ENCODE results near the gene CACNA1C.
"Not testable (repeated sequence)": the region's sequence is repeated elsewhere in the genome, so short reads cannot be mapped to it uniquely, and the experiment has no call there.

CACNA1C gene

DNA sequence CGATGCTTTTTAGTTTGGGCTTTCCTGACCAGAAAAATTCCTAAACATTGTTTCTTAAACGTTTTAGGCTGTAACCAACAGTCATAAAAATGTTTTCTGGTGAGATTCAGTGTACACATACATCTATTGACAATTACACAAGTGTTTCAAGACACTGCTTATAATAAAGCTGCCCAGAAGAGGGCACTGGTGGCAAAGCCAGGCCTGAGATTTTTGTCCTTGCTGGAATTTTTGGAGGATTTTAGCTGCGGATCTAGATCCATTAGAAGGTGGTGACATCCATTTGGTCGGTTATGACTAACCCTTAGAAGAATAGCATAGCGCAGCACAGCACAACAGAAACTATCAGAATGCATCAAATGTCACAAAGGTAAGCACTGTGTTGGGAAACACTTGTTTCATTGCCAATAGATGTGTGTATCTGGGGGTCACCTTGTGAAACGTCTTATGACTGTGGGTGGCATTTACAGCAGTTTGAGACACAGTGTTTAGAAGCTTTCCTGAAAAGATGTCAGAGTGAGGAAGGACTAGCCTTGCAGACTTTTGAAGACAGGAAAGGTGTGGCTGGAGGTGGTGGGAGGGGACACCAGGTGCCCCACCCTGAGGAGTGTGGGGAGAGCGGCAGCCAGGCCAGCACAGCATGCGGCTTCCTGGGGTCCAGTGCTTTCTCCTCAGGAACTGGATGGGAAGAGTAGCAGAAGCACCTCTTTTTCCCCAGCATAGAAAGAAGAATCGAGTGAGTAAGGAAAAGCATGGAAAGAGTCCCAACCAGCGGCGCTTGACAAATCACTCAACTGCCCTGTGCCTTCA, 687.2 kb downstream of the CACNA1C start:
- no peak for ATAC-seq (ENCODE audit: low read depth)
- TF ChIP-seq, protein P1, sequence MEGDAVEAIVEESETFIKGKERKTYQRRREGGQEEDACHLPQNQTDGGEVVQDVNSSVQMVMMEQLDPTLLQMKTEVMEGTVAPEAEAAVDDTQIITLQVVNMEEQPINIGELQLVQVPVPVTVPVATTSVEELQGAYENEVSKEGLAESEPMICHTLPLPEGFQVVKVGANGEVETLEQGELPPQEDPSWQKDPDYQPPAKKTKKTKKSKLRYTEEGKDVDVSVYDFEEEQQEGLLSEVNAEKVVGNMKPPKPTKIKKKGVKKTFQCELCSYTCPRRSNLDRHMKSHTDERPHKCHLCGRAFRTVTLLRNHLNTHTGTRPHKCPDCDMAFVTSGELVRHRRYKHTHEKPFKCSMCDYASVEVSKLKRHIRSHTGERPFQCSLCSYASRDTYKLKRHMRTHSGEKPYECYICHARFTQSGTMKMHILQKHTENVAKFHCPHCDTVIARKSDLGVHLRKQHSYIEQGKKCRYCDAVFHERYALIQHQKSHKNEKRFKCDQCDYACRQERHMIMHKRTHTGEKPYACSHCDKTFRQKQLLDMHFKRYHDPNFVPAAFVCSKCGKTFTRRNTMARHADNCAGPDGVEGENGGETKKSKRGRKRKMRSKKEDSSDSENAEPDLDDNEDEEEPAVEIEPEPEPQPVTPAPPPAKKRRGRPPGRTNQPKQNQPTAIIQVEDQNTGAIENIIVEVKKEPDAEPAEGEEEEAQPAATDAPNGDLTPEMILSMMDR (IDR thresholded peaks at IDR 0.05; ENCODE audit: poor library complexity, severe bottlenecking) = peak; percentile 72
- Histone ChIP-seq H3K36me3 (ENCODE audit: low read depth) (no peaks in the 10 kb centered on the region), H3K9me3 (ENCODE audit: severe bottlenecking) (no peaks in the 10 kb centered on the region), H3K4me3 (ENCODE audit: severe bottlenecking) (no peak overlapping the region), H3K4me1 (ENCODE audit: insufficient read depth, poor library complexity, severe bottlenecking) (no peaks in the 10 kb centered on the region), H3K27ac (ENCODE audit: poor library complexity, severe bottlenecking) (no peak overlapping the region), H3K27me3 (ENCODE audit: insufficient read depth, poor library complexity, severe bottlenecking) (peaks cover 39% of the 10 kb centered on the region)
- DNase-seq (ENCODE audit: low spot score) = no peak

DNA sequence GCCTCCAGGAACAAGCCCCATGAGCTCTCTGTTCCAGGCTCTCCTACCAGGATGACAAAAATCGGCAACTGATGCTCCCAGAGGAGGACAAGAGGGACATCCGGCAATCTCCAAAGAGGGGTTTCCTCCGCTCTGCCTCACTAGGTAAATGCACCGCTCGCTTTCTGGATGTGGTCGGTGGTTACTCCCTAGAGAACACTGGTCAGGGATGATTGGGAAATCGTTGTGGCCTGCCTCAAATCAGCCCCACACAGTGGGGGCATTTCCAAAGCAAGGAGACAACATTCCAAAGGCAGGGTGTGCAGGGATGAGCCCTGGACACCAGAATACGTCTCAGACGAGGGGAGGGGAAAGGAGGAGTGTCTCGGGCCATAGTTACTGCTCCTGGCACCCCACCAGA, 689.2 kb downstream of the CACNA1C start:
- not testable (repeated sequence) for H3K4me1 ChIP-seq (ENCODE audit: insufficient read depth, poor library complexity, severe bottlenecking); ATAC-seq (ENCODE audit: low read depth); H3K9me3 ChIP-seq (ENCODE audit: severe bottlenecking); DNase-seq (ENCODE audit: low spot score); H3K4me3 ChIP-seq (ENCODE audit: severe bottlenecking); H3K36me3 ChIP-seq (ENCODE audit: low read depth); H3K27ac ChIP-seq (ENCODE audit: poor library complexity, severe bottlenecking)
- H3K27me3 ChIP-seq (ENCODE audit: insufficient read depth, poor library complexity, severe bottlenecking) = peaks cover 35% of the 10 kb centered on the region

DNA sequence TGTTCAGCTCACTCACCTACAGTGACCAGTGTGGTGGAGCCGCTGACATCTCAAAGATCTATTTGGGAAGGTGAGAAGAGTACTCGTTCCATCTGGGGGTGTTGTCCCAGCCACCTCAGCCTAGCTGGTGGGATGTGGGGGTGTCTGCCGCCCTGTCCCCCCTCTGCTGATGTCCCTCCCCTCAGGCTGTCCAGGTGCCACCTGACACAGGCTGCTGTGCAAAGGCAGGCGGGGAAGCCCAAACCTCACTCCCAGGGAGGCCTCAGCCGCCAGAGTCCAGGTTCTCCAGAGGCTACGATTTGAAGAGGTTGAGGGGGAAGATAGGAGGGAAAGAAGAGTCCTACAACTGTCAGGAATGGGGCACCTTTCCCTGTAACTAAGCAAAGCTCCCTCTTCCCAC, 690.7 kb downstream of the CACNA1C start:
- ATAC-seq (ENCODE audit: low read depth) (no peak), DNase-seq (ENCODE audit: low spot score) (no peak)
- TF ChIP-seq, protein P1 (IDR thresholded peaks at IDR 0.05; ENCODE audit: poor library complexity, severe bottlenecking) = no peak
- no peak overlapping the region for H3K4me3 ChIP-seq (ENCODE audit: severe bottlenecking)
- no peaks in the 10 kb centered on the region for H3K36me3 ChIP-seq (ENCODE audit: low read depth)
- H3K4me1 ChIP-seq (ENCODE audit: insufficient read depth, poor library complexity, severe bottlenecking) = no peaks in the 10 kb centered on the region
- no peak overlapping the region for H3K27ac ChIP-seq (ENCODE audit: poor library complexity, severe bottlenecking)
- peaks cover 35% of the 10 kb centered on the region for H3K27me3 ChIP-seq (ENCODE audit: insufficient read depth, poor library complexity, severe bottlenecking)
- no peaks in the 10 kb centered on the region for H3K9me3 ChIP-seq (ENCODE audit: severe bottlenecking)

DNA sequence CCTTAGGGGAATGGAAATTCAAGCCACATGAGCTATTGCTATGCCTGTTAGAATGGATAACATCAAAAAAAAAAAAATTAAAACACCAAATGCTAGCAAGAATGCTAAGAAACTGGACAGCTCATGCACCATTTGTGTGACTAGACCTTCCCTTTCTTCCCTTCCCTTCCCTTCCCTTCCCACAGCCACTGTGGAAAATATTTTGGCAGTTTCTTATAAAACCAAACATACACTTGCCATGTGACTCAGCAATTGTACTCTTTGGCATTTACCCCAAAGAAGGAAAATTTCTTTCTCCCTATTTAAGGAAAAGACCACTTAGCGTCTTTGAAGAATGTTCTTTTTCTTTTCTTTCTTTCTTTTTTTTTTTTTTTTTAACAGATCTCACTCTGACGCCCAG, 692.9 kb downstream of the CACNA1C start:
- Histone ChIP-seq H3K4me3 (ENCODE audit: severe bottlenecking) (no peak overlapping the region), H3K36me3 (ENCODE audit: low read depth) (no peaks in the 10 kb centered on the region), H3K27ac (ENCODE audit: poor library complexity, severe bottlenecking) (no peak overlapping the region), H3K9me3 (ENCODE audit: severe bottlenecking) (no peaks in the 10 kb centered on the region), H3K27me3 (ENCODE audit: insufficient read depth, poor library complexity, severe bottlenecking) (peaks cover 34% of the 10 kb centered on the region), H3K4me1 (ENCODE audit: insufficient read depth, poor library complexity, severe bottlenecking) (no peaks in the 10 kb centered on the region)
- ATAC-seq (ENCODE audit: low read depth) (no peak), DNase-seq (ENCODE audit: low spot score) (no peak)
- TF ChIP-seq, protein P1 (IDR thresholded peaks at IDR 0.05; ENCODE audit: poor library complexity, severe bottlenecking) = no peak

Measured in RWPE2 (cell line).